NCI-H460 (cell line): ENCODE measurements around the gene DLG5. TPM values are rescaled to one million over a fixed set of nuclear protein-coding genes. Genes with fewer than 3 reads are reported as not detected.

ENCODE experiments used
- DNase-seq: peaks from one replicate; pipeline ENCODE4 v3.0.0-alpha.2; 2016; ENCODE audit warnings: low read depth; ENCODE audit errors: extremely low read depth
- total RNA-seq: library from RNA; depleted of rRNA; stranded (reverse); fragments of >200 nt; shearing (Covaris generic); gene quantifications from 2 replicates; pipeline ENCODE4 v1.2.3, GENCODE V29; 2014

DLG5 gene
- total RNA-seq, 1 experiment from 2014 or later, result 15.7 TPM

- no peak for DNase-seq
Measured at GRCh38 chr10:77872151-77872946, 54.2 kb downstream of the DLG5 start.

DNA sequence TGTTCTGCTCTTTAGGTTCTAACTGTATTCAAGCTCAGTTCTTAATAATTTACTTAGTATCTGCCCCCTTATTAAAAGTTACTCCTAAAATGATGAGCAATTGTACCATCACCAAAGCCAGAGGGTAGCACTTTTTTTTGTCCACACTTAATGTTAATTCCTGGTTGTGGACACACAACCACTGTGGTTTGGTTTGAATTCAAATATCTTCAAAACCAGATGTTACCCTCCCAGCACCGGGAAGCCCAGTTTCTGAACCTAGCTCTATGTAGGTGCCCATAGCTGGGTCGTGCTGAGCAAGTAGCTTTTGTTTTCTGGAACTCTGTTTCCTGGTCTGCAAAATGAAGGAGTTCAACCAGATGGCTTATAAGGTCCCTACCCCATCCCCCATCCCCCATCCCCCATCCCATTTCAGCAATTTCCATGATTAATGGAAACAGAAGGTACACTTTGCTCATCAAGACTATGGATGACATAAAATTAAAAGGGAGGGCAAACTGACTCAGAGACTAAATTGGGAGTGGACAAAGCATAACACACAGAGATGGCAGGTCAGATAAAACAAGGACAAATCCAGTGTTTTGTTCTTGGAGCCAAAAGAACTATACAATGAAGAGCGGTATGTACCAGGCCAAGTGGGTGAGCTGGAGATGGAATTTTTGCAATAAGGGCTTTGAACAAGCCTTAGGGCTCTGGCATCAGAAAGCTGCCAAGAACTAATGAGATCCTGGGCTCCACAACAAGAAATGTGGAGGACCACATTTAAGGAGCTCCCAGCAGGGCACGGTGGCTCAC lies 56.7 kb downstream of the DLG5 start:
- no peak for DNase-seq

DNA sequence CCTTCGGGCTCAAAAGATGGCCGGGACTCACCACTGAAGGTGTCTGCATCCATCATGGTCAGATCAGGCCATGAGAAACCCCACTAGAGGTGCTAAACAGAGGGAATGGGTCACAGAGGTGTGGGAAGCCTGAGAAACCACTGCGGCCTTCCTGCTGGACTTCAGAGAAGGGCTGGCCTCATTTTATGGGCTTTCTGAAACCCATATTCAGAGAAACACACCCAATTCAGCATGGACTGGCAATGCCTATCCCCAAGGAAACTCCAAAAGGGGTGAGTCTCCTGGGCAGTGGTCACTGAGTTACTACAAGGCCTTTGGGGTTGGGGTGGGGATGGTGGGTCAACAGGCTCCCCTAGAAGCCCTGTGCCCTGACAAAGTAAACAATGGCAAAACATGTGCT lies 58.0 kb downstream of the DLG5 start:
- no peak for DNase-seq

DNA sequence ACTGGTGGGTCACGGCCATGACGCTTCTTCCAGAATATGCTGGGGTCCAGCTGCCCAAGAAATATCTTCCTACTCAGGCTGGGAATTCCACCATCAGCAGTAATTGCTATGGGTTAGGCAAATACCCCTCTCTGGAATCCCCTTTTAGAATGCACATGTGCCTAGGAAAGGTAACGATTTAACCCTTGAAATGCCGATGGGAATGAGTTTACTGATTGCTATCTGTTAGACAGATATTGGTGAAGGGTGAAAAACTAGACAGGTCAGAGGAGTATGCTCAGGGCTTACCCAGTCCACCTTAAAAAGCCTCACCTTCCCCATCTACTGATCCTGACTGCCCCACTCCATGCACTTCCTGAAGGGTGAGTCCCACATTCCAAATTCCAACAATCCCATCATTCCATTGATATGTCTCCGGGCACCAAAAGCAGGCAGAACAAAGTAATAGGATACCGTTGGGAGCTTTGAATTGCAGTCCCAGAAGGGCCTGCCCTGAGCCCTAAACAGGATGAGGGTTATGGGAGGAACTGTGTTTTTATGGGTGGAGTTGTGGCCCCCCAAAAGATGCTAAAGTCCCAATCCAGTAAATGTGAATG lies 59.3 kb downstream of the DLG5 start:
- DNase-seq, result no peak

- DNase-seq, result no peak
Measured at GRCh38 chr10:77866598-77866997, 60.0 kb downstream of the DLG5 start.

DNA sequence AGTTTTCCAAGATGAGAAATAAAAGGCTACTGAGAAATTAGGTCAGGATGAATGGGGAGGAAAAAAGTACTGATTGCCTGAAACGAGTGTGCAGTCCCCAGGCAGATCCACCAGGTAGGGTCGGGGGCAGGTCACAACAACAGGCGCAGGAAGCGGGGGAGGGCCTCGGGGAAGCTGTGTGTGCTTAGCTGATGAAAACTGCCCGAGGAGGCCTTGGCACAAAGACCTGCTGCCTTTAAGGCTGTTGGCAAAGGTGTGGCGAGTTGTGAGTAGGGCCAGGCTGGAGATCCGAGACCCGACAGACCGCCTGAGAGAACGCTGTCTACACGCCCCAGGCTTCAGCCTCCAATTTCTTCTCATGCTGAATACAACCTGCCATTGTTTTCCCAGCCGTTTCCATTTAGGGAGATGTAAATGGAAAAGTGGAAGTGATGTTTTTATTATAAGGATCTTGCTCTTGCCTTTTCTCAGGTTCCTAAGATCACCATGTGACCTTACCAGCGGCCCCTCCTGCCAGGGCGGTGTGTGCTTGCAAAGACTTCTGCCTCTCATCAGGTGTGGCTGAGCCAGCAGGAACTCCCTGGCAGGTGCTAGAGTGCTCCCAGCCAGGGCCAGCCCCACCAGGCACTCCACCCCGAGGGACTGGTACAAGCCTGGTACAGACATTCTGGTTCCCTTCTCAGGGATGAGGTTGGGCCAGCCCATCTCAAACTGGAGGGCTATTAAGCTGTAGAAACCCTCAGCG lies 60.8 kb downstream of the DLG5 start:
- no peak for DNase-seq

GRCh38 chr10:77864151-77864851 lies 62.3 kb downstream of the DLG5 start:
- DNase-seq, result no peak

GRCh38 chr10:77863446-77863845 lies 63.1 kb downstream of the DLG5 start:
- DNase-seq, result no peak

DNA sequence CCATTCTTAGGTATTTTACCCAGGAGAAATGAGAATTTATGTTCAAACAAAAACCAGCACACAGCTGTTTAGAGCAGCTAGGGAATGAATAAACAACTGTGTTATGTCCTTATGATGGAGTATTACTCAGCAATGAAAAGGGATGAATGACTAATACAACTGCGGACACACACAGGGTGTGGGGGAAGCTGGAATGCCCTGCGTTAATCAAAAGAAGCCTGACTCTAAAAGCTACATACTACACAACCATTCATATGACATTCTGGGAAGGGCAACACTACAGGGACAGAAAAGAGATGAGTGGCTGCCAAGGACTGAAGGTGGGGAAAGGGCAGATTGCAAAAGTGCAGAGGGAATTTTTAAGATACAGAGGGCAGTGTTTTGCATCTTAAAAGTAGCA lies 64.0 kb downstream of the DLG5 start:
- no peak for DNase-seq

- no peak for DNase-seq
Measured at GRCh38 chr10:77861366-77861765, 65.2 kb downstream of the DLG5 start.

DNA sequence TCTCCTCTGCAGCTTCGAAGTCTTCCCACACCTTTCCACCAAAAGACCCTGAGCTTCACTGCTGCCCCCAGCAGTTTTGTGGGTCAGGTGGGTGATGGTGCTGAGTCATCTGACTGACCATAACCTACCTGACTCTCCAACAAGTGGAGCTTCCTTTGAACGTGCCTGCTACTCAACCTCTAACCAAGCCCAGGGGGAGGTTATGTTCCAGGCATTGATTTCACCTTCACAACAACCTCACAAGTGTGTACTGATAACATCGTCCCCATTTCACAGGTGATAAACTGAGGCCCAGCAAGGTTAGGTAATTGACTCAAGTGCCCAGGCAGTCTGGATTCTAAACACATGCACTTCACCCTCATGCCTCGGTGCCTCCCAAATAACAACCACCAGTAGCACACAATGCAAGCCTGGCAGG lies 66.7 kb downstream of the DLG5 start:
- DNase-seq, result no peak

GRCh38 chr10:77859200-77859864 lies 67.2 kb downstream of the DLG5 start:
- no peak for DNase-seq

- no peak for DNase-seq
Measured at GRCh38 chr10:77857272-77857671, 69.3 kb downstream of the DLG5 start.

DNA sequence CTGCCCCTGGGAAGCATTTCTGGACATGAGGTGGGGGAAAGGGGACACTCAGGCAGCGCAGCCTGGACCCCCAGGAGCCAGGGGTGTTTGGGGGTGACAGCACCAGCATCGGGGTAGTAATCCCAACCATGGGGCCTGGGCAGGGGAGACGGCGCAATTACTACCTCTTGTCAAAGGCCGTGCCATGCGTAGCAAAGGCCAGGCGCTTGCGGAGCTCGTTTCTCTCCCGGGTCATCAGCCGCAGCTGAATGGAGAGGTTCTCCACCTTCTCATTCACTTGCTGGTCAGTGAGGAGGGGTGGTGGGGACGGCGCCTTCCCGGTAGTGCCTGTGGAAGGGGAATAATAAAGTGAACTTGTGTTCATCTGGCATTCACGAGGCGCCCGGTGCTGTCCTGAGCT lies 70.0 kb downstream of the DLG5 start:
- no peak for DNase-seq

DNA sequence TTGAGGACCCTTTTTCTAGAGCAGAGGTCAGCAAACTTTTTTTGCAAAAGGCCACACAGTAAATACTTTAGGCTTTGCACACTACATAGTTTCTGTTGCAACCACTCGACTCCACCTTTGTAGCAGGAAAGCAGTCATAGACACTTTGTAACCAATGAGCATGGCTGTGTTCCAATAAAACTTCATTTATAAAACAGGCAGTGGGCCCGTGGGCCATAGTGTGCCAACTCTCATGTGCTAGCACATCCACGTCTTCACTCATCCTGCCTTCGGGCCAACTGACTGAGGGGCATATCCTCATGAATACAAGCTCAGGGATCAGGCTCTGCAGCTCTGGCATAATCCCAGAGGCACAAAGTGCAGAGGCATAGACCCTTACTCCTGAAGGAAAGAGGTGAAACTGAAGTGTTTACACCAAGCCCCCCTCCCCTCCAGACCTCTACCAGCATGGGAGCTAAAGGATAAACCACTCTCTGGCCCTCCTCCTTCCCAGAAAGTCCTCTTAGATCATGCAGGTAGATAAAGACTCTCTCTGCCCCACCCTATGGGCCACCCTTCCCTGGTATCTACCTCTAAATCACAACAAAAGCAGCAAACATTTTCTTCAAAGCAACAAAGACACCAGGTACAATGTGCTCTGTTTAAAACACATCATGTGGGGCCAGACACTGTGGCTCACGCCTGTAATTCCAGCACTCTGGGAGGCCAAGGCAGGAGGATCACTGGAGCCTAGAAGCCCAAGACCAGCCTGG lies 71.0 kb downstream of the DLG5 start:
- DNase-seq, result no peak

- DNase-seq, result no peak
Measured at GRCh38 chr10:77854115-77854514, 72.4 kb downstream of the DLG5 start.

DNA sequence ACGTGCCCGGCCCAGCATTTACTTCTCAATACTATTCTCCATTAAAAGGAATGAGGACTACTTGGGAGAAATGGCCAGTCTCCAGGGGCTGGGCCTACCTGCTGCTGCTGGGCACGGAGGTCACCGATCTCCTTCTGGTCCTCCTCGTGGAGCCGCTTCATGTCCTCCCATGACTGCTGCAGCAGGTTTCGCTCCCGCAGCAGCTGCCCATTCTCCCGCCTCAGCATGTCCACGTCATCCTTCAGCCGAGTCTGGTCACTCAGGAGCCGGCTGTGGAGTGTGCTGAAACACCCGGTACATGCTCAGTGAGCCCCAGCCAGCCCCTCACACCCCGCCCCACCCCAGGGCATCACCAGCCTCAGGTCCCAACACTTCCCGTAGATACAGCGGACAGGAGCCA lies 73.3 kb downstream of the DLG5 start:
- DNase-seq, result no peak

DNA sequence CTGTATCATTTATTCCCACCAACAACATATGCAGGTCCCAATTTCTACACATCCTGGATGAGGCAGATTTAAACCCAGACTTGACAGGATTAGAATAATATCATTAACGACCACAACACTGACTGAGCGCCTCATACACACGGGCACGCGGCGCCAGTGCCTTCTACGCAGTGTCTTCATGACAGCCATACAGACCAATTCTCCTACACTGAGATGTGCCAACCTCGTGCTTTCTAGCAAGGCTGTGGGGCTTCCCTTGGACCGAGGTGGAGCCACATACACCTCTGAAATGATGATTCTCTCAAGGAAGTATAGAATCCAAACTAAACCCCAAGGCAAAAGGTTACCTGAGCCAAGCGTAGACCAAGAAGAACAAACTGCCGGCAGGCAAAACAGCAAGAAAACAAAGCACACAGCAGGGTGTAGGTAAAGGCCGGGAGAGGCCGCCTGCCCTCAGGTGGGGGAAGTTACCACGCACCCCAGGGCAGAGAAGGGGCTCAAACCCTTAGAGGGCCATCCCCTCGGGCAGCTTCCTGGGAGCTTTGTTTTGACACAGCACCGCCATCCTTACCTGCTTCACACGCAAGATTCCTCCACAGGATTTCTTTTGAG lies 75.8 kb downstream of the DLG5 start:
- no peak for DNase-seq
